SU-DHL-6 (cell line): Measurements from ENCODE around the gene TMEM132A.

Experiments used
- H2AFZ ChIP-seq: fragments of 200-600 bp; sonication (generic); 2 replicates; pipeline ENCODE4 v1.6.1; 2014; ENCODE audit warnings: low read depth, mild to moderate bottlenecking, moderate library complexity, mixed read lengths, antibody characterized with exemption, low read length; ENCODE audit not compliant: severe bottlenecking
- H3F3A ChIP-seq: fragments of 200-600 bp; shearing (Covaris generic); 2 replicates; pipeline ENCODE4 v1.6.0; 2016; ENCODE audit warnings: antibody characterized with exemption, mild to moderate bottlenecking; ENCODE audit not compliant: insufficient read depth
- H3K27ac ChIP-seq: fragments of 200-600 bp; sonication (generic); 2 replicates; pipeline ENCODE4 v1.5.1; 2016; ENCODE audit warnings: low read depth, mild to moderate bottlenecking, low read length, moderate library complexity, mixed read lengths
- H3K27me3 ChIP-seq: fragments of 200-600 bp; sonication (generic), shearing (Covaris generic); 2 replicates; pipeline ENCODE4 v1.6.0; 2014; ENCODE audit warnings: mild to moderate bottlenecking, low read length
- H3K36me3 ChIP-seq: fragments of 200-600 bp; sonication (generic); 2 replicates; pipeline ENCODE4 v1.6.1; 2014; ENCODE audit warnings: mild to moderate bottlenecking, low read length, mixed read lengths
- H3K4me2 ChIP-seq: fragments of 300-600, 200-600 bp; shearing (Covaris generic), sonication (generic); 2 replicates; pipeline ENCODE4 v1.6.0; 2014; ENCODE audit warnings: low read length, low read depth, mild to moderate bottlenecking; ENCODE audit not compliant: poor library complexity, severe bottlenecking
- H3K4me3 ChIP-seq: fragments of 200-600 bp; sonication (generic); 2 replicates; pipeline ENCODE4 v1.5.1; 2014; ENCODE audit warnings: antibody characterized with exemption, low read length, mild to moderate bottlenecking, mixed read lengths; ENCODE audit not compliant: insufficient read depth, poor library complexity, severe bottlenecking
- H3K79me2 ChIP-seq: fragments of 200-600 bp; sonication (generic); 2 replicates; pipeline ENCODE4 v1.6.1; 2014; ENCODE audit warnings: mild to moderate bottlenecking, low read length, moderate library complexity; ENCODE audit not compliant: insufficient read depth
- H3K9ac ChIP-seq: fragments of 200-600 bp; sonication (generic); 2 replicates; pipeline ENCODE4 v1.7.0; 2014; ENCODE audit warnings: mild to moderate bottlenecking, low read length
- H3K9me2 ChIP-seq: fragments of 200-600 bp; sonication (generic); replicated peaks from 2 replicates; pipeline ENCODE4 v1.6.1; 2014; ENCODE audit warnings: low read length; ENCODE audit not compliant: insufficient read depth
- H3K9me3 ChIP-seq: fragments of 200-600 bp; sonication (generic); 2 replicates; pipeline ENCODE4 v1.6.1; 2014; ENCODE audit warnings: low read length, mixed read lengths; ENCODE audit not compliant: insufficient read depth
- H4K20me1 ChIP-seq: fragments of 200-600 bp; sonication (generic); 2 replicates; pipeline ENCODE4 v1.6.1; 2014; ENCODE audit warnings: low read depth, mild to moderate bottlenecking, antibody characterized with exemption, low read length, moderate library complexity, mixed read lengths
- EZH2phosphoT487 ChIP-seq: fragments of 200-600 bp; sonication (generic), shearing (Covaris generic); conservative IDR thresholded peaks from 2 replicates; pipeline ENCODE4 v1.6.1; 2018; ENCODE audit warnings: mild to moderate bottlenecking, antibody characterized with exemption, low read length, moderate library complexity, mixed read lengths
- TF ChIP-seq, protein P1 (sequence below): fragments of 200-600 bp; sonication (generic); IDR thresholded peaks from one replicate; pipeline ENCODE4 v1.5.1; 2017; ENCODE audit warnings: antibody characterized with exemption, mild to moderate bottlenecking, low read length, moderate library complexity; ENCODE audit not compliant: insufficient read depth, poor library complexity, severe bottlenecking

The TMEM132A gene

DNA sequence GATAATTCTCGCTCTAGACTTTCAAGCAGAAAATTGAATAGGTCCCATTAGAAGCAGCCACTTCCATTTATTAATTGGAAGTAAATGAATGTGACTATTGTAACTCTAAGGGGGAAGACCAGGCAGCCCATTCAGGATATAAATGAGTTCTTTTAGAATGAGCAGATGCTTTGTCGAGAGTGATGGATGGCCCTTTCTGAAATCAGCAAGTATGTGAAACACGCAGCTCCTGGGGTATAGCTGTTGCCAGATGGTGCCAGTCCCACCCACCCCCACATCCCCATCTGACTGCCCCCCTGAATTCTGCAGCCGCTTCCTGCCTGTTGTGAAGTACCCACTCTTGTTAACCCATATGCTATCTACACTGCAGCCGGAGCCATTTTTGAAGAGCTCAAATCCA, 24.0 kb downstream of the TMEM132A start:
- TF ChIP-seq, protein P1, sequence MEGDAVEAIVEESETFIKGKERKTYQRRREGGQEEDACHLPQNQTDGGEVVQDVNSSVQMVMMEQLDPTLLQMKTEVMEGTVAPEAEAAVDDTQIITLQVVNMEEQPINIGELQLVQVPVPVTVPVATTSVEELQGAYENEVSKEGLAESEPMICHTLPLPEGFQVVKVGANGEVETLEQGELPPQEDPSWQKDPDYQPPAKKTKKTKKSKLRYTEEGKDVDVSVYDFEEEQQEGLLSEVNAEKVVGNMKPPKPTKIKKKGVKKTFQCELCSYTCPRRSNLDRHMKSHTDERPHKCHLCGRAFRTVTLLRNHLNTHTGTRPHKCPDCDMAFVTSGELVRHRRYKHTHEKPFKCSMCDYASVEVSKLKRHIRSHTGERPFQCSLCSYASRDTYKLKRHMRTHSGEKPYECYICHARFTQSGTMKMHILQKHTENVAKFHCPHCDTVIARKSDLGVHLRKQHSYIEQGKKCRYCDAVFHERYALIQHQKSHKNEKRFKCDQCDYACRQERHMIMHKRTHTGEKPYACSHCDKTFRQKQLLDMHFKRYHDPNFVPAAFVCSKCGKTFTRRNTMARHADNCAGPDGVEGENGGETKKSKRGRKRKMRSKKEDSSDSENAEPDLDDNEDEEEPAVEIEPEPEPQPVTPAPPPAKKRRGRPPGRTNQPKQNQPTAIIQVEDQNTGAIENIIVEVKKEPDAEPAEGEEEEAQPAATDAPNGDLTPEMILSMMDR = no peak
- no peak for TF ChIP-seq EZH2phosphoT487
- Histone ChIP-seq H3K27me3 (no peaks in the 10 kb centered on the region), H4K20me1 (no peaks in the 10 kb centered on the region), H3K9ac (no peak overlapping the region), H3K9me3 (no peaks in the 10 kb centered on the region), H3K9me2 (no peaks in the 10 kb centered on the region), H3K79me2 (no peaks in the 10 kb centered on the region), H3F3A (no peaks in the 10 kb centered on the region; the same call in 1 of the 2 replicates), H3K36me3 (no peaks in the 10 kb centered on the region), H3K27ac (no peak overlapping the region), H3K4me3 (no peak overlapping the region), H3K4me2 (no peak overlapping the region), H2AFZ (no peak overlapping the region)

DNA sequence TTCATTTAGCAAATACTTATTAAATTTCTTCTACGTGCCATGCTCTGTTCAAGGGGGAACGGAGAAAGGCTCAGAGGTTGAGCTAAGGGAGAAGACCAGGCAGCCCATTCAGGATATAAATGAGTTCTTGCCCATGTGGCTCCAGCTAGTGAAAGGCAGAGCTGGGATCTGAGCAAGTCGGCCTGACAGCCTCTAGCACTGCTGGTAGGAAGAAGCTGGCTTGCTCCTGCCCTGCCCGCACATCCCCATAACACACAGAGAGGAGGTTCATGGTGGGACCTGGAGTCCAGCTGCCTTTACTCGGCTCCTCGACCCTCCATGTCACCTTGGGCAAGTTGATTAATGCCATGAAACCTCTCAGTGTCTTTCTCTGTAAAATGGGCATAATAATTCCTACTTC, 25.8 kb downstream of the TMEM132A start:
- Histone ChIP-seq H3K4me3 (no peak overlapping the region), H4K20me1 (no peaks in the 10 kb centered on the region), H3K27me3 (no peaks in the 10 kb centered on the region), H3K9ac (no peak overlapping the region), H2AFZ (no peak overlapping the region), H3K27ac (no peak overlapping the region), H3K9me3 (no peaks in the 10 kb centered on the region), H3F3A (no peaks in the 10 kb centered on the region; the same call in 1 of the 2 replicates), H3K36me3 (no peaks in the 10 kb centered on the region), H3K4me2 (no peak overlapping the region), H3K79me2 (no peaks in the 10 kb centered on the region), H3K9me2 (no peaks in the 10 kb centered on the region)
- TF ChIP-seq EZH2phosphoT487 = no peak
- TF ChIP-seq, protein P1 = no peak

DNA sequence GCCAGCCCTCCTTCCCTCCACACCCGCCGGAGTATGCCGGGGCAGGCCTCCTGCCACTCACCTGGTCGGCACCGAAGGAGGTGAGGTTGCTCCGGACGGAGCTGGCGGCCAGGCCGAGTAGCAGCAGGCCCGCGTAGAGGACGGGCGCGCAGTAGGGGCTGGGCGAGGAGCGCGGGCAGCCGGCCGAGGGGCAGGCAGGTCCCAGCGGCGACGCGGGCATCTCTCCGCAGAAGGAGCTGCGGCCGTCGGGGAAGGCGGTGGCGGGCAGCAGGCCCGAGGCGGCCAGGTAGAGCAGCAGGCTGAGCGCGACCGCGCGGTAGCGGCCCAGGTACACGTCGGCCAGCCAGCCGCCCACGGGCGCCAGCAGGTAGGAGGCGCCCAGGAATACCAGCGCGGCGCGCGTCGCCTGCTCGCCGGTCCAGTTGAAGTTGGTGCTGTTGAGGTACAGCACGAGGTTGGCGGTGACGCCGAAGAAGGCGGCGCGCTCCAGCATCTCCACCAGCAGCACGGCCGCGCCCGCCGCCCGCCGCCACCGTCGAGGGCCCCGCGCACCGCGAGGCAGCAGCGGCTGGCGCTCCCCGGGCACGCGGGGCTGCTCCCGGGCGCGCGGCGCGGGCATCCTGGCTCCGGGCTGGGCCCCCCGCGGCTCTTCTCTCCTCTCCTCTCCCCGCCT, 26.8 kb downstream of the TMEM132A start:
- H3K9ac ChIP-seq = no peak overlapping the region
- H3K4me3 ChIP-seq = no peak overlapping the region

More for the DNA sequence above, 26.8 kb downstream of the TMEM132A start:
- TF ChIP-seq, protein P1 = no peak
- TF ChIP-seq EZH2phosphoT487 = no peak
- Histone ChIP-seq H2AFZ (no peak overlapping the region), H3K27ac (no peak overlapping the region), H3K9me2 (no peaks in the 10 kb centered on the region), H3K27me3 (no peaks in the 10 kb centered on the region), H3K9me3 (no peaks in the 10 kb centered on the region), H3K36me3 (no peaks in the 10 kb centered on the region), H3K4me2 (no peak overlapping the region), H3K79me2 (no peaks in the 10 kb centered on the region), H4K20me1 (no peaks in the 10 kb centered on the region), H3F3A (no peaks in the 10 kb centered on the region; the same call in 1 of the 2 replicates)
